ENCODE results near the gene UROC1.

Gene UROC1

DNA sequence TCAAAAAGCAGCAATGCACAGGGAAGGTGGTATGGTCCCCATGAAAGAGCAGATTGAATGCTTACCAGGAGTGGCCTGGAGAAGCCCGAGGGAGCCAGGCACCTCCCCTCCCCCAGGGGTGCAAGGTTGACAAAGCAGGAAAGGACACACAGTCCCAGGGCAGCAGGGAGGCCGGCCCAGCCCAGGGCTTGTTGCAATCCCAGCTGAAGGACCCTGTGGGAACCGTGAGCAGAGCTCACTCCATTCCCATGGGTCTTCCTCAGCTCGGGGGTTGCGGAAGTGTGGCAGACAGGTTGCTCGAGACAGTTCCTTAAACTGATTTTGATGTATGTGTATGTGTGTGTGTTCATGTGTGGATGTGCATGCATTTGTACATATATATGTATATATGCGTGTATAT lies 15.8 kb downstream of the UROC1 start:
- Histone ChIP-seq H3K27ac (ENCODE audit: low read length) (no peak overlapping the region), H4K20me1 (ENCODE audit: insufficient read depth, low read length) (no peaks in the 10 kb centered on the region), H3K4me1 (ENCODE audit: low read length) (no peaks in the 10 kb centered on the region), H3F3A (ENCODE audit: insufficient read depth, low read length) (no peaks in the 10 kb centered on the region), H3K4me2 (ENCODE audit: low read depth, low read length) (no peak overlapping the region), H3K36me3 (replicated peaks; ENCODE audit: insufficient read depth, low read length) (no peaks in the 10 kb centered on the region), H3K4me3 (ENCODE audit: low read length) (no peak overlapping the region), H3K9me2 (replicated peaks; ENCODE audit: insufficient read depth, low read length) (no peaks in the 10 kb centered on the region), H3K27me3 (replicated peaks; ENCODE audit: insufficient read depth, low read length) (no peaks in the 10 kb centered on the region), H3K9me3 (replicated peaks; ENCODE audit: insufficient read depth, low read length) (no peaks in the 10 kb centered on the region), H3K79me2 (ENCODE audit: low read length) (no peaks in the 10 kb centered on the region), H3K9ac (ENCODE audit: low read length) (no peak overlapping the region), H2AFZ (ENCODE audit: low read length) (no peak overlapping the region)
- no peak for DNase-seq
- no peak for TF ChIP-seq EZH2 (optimal IDR thresholded peaks at IDR 0.05; ENCODE audit: low read depth, low read length)
- TF ChIP-seq EZH2phosphoT487 (IDR thresholded peaks at IDR 0.05; ENCODE audit: low read length): no peak
- TF ChIP-seq, protein P1, sequence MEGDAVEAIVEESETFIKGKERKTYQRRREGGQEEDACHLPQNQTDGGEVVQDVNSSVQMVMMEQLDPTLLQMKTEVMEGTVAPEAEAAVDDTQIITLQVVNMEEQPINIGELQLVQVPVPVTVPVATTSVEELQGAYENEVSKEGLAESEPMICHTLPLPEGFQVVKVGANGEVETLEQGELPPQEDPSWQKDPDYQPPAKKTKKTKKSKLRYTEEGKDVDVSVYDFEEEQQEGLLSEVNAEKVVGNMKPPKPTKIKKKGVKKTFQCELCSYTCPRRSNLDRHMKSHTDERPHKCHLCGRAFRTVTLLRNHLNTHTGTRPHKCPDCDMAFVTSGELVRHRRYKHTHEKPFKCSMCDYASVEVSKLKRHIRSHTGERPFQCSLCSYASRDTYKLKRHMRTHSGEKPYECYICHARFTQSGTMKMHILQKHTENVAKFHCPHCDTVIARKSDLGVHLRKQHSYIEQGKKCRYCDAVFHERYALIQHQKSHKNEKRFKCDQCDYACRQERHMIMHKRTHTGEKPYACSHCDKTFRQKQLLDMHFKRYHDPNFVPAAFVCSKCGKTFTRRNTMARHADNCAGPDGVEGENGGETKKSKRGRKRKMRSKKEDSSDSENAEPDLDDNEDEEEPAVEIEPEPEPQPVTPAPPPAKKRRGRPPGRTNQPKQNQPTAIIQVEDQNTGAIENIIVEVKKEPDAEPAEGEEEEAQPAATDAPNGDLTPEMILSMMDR (IDR thresholded peaks at IDR 0.05; ENCODE audit: low read length): no peak

DNA sequence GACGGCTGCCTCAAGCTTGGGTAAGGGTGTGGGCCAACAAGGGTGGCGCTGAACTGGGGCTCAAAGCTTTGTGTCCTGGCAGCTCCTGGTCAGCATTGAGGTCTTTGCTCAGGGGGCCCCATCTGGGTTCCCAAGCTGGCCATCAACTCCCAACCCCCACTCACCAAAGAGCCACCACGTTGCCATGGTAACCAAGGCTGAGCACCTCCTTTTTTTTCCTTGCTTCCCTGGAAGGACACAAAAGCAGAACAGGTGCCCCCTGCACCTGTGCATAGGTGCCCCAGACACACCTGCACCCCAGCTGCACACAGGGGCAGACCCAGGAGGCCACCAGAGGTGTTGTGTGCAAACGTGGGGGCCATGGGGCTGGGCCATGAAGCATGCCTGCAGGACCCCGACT lies 16.5 kb downstream of the UROC1 start:
- Histone ChIP-seq H4K20me1 (ENCODE audit: insufficient read depth, low read length) (no peaks in the 10 kb centered on the region), H3K27me3 (replicated peaks; ENCODE audit: insufficient read depth, low read length) (no peaks in the 10 kb centered on the region), H3K4me3 (ENCODE audit: low read length) (no peak overlapping the region), H2AFZ (ENCODE audit: low read length) (no peak overlapping the region), H3K27ac (ENCODE audit: low read length) (no peak overlapping the region), H3K36me3 (replicated peaks; ENCODE audit: insufficient read depth, low read length) (no peaks in the 10 kb centered on the region), H3K4me1 (ENCODE audit: low read length) (no peaks in the 10 kb centered on the region), H3K9ac (ENCODE audit: low read length) (no peak overlapping the region), H3K9me3 (replicated peaks; ENCODE audit: insufficient read depth, low read length) (no peaks in the 10 kb centered on the region), H3K79me2 (ENCODE audit: low read length) (no peaks in the 10 kb centered on the region), H3K9me2 (replicated peaks; ENCODE audit: insufficient read depth, low read length) (no peaks in the 10 kb centered on the region), H3F3A (ENCODE audit: insufficient read depth, low read length) (no peaks in the 10 kb centered on the region), H3K4me2 (ENCODE audit: low read depth, low read length) (no peak overlapping the region)
- no peak for TF ChIP-seq EZH2phosphoT487 (IDR thresholded peaks at IDR 0.05; ENCODE audit: low read length)
- TF ChIP-seq, protein P1 (IDR thresholded peaks at IDR 0.05; ENCODE audit: low read length): no peak
- TF ChIP-seq EZH2 (optimal IDR thresholded peaks at IDR 0.05; ENCODE audit: low read depth, low read length): no peak
- DNase-seq: no peak

DNA sequence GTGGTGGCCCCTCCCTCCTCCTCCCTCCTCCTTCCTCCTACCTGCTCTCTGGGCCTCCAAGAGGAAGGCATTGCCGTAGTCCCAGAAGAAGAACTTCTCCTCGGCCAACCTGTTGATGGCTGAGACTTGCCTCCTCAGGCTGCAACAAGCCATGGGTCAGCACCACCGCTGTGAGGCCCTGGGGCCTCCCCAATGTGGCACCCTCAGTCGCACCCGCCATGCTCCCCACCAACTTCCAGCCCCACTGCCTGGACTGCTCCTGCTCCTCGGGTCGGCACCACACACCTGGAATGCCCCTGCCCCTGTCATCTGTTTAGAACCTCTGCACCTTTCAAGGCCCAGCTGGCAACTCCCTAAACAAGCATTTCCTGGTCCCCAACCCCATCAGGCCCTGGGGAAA lies 17.6 kb downstream of the UROC1 start:
- no peaks in the 10 kb centered on the region for H3K79me2 ChIP-seq (ENCODE audit: low read length)
- no peak for DNase-seq
- H3K9me3 ChIP-seq (replicated peaks; ENCODE audit: insufficient read depth, low read length): no peaks in the 10 kb centered on the region
- H3K4me2 ChIP-seq (ENCODE audit: low read depth, low read length): no peak overlapping the region
- no peak overlapping the region for H2AFZ ChIP-seq (ENCODE audit: low read length)
- no peaks in the 10 kb centered on the region for H3K36me3 ChIP-seq (replicated peaks; ENCODE audit: insufficient read depth, low read length)
- H3K27ac ChIP-seq (ENCODE audit: low read length): no peak overlapping the region
- H3K4me1 ChIP-seq (ENCODE audit: low read length): no peaks in the 10 kb centered on the region; the same call in 1 of the 2 replicates
- no peak overlapping the region for H3K4me3 ChIP-seq (ENCODE audit: low read length)
- H3K9ac ChIP-seq (ENCODE audit: low read length): no peak overlapping the region
- no peaks in the 10 kb centered on the region for H3K27me3 ChIP-seq (replicated peaks; ENCODE audit: insufficient read depth, low read length)
- H3F3A ChIP-seq (ENCODE audit: insufficient read depth, low read length): no peaks in the 10 kb centered on the region; the same call in 1 of the 2 replicates
- TF ChIP-seq, protein P1 (IDR thresholded peaks at IDR 0.05; ENCODE audit: low read length): no peak
- TF ChIP-seq EZH2phosphoT487 (IDR thresholded peaks at IDR 0.05; ENCODE audit: low read length) (no peak), EZH2 (optimal IDR thresholded peaks at IDR 0.05; ENCODE audit: low read depth, low read length) (no peak)
- H4K20me1 ChIP-seq (ENCODE audit: insufficient read depth, low read length): no peaks in the 10 kb centered on the region
- no peaks in the 10 kb centered on the region for H3K9me2 ChIP-seq (replicated peaks; ENCODE audit: insufficient read depth, low read length)
